Stomach (tissue), 9 donors: ENCODE measurements around the gene MTMR12. TPM values are rescaled to one million over a fixed set of nuclear protein-coding genes. Genes with fewer than 3 reads are reported as not detected.

Source experiments
- DNase-seq, 2 donors: peaks; one replicate each; pipeline versions ENCODE4 v3.0.0 to v3.0.0-alpha.2; 2013 to 2019
- H3K27ac ChIP-seq, 5 donors: fragments of 200-600 bp in 4 of 5; sonication (generic) in 4 of 5; one replicate each; pipeline ENCODE4 v1.5.1; 2013 to 2019; ENCODE audit warnings: mild to moderate bottlenecking in 1 of 5, moderate library complexity in 1 of 5
- H3K27me3 ChIP-seq, 3 donors: fragments of 200-600 bp; sonication (generic); one replicate each; pipeline ENCODE4 v1.5.1; 2017 to 2019; ENCODE audit warnings: mixed run types in 1 of 3
- H3K36me3 ChIP-seq, 4 donors: fragments of 200-600 bp; sonication (generic); 1 replicate in 3 of 4; 2 replicates in 1 of 4; pipeline ENCODE4 v1.5.1; 2016 to 2019
- H3K4me1 ChIP-seq, 4 donors: fragments of 200-600 bp; sonication (generic); one replicate each; pipeline ENCODE4 v1.5.1; 2016 to 2019
- H3K4me3 ChIP-seq, 4 donors: fragments of 200-600 bp; sonication (generic) in 3 of 4; one replicate each; pipeline ENCODE4 v1.5.1; 2016 to 2019; ENCODE audit warnings: mild to moderate bottlenecking in 1 of 4
- H3K9me3 ChIP-seq, 4 donors: fragments of 200-600 bp; sonication (generic); one replicate each; pipeline ENCODE4 v1.5.1; 2016 to 2019
- EP300 ChIP-seq: sonication (generic); formaldehyde crosslinking; IDR thresholded peaks from one replicate; pipeline ENCODE4 v1.6.1; 2017; ENCODE audit warnings: antibody characterized with exemption
- POLR2A ChIP-seq, 4 donors: fragments of 450-650 bp; IDR thresholded peaks; one replicate each; pipeline ENCODE4 v1.6.1; 2016; ENCODE audit warnings: antibody characterized with exemption in 4 of 4, control low read depth in 2 of 4, mild to moderate bottlenecking in 1 of 4, moderate library complexity in 1 of 4
- POLR2AphosphoS5 ChIP-seq, 3 donors: sonication (generic); formaldehyde crosslinking; IDR thresholded peaks; one replicate each; pipeline ENCODE4 v1.6.1; 2016; ENCODE audit warnings: antibody characterized with exemption in 3 of 3
- WGBS, 5 donors: extraction: QIAGEN DNeasy Blood & Tissue Kit in 3 of 5; methylation state at CpG; one replicate each; pipeline versions ENCODE4 v1.1.5 to v1.1.7; 2013 to 2018; 5-methylcytosine and 5-hydroxymethylcytosine counted together
- intact Hi-C: fragments of 100-400 bp; cut with DNase I; formaldehyde crosslinking; loops from one replicate; pipeline ENCODE4 v1.15.1; 2023; ENCODE audit warnings: low total_unique reads
- polyA plus RNA-seq, 3 donors: library from polyadenylated mRNA; stranded (reverse); fragments of 200-250 nt; gene quantifications; one replicate each; pipeline ENCODE4 v1.2.3, GENCODE V29; 2013
- total RNA-seq, 5 donors: library from RNA; depleted of rRNA; stranded (reverse); fragments of >200 nt; gene quantifications; one replicate each; pipeline versions ENCODE4 v1.1.0 to v1.2.3, GENCODE V29; 2014 to 2016
- TF ChIP-seq, protein P1 (sequence below), 7 experiments: fragments of 450-650 bp in 4 of 7; fragments of 200-600 bp in 3 of 7; sonication (generic) in 3 of 7; IDR thresholded peaks; one replicate each; pipeline ENCODE4 v1.5.1; 2016 to 2019; ENCODE audit warnings: antibody characterized with exemption in 7 of 7, control low read depth in 2 of 7, mild to moderate bottlenecking in 1 of 7
- donor health status: healthy with polysubstance abuse.
- donor health status: Bipolar disorder and iron deficiency.
- donor health status: healthy.

Gene MTMR12
- total and polyA plus RNA-seq, 8 donors: 7.2 to 51.9 (median 38.8) TPM

DNA sequence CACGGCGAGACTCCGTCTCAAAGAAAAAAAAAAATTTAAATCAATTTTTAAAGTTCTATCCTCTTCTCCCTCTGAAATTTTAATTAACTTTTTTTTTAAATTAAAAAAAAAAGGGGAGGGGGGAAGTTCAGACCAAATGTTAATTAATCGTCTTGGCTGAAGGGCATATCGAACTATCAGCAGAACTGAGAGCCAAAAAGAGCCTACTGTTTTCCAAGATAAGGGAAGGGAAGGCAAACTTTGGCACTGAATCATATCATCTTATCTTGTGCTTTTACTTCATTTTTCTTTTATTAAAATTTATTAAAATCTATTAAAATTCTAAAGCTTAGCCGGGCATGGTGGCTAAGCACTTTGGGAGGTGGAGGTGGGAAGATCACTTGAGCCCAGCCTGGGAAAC, 45.9 kb upstream of the MTMR12 start:
- peaks cover 5 to 96% (median 93%) of the 10 kb centered on the region in 4 donors for H3K36me3 ChIP-seq
- H3K4me3 ChIP-seq: no peak overlapping the region
- TF ChIP-seq EP300: no peak
- TF ChIP-seq POLR2A (IDR thresholded peaks at IDR 0.05): no peak
- no peak for TF ChIP-seq POLR2AphosphoS5 (IDR thresholded peaks at IDR 0.05)
- TF ChIP-seq, protein P1, sequence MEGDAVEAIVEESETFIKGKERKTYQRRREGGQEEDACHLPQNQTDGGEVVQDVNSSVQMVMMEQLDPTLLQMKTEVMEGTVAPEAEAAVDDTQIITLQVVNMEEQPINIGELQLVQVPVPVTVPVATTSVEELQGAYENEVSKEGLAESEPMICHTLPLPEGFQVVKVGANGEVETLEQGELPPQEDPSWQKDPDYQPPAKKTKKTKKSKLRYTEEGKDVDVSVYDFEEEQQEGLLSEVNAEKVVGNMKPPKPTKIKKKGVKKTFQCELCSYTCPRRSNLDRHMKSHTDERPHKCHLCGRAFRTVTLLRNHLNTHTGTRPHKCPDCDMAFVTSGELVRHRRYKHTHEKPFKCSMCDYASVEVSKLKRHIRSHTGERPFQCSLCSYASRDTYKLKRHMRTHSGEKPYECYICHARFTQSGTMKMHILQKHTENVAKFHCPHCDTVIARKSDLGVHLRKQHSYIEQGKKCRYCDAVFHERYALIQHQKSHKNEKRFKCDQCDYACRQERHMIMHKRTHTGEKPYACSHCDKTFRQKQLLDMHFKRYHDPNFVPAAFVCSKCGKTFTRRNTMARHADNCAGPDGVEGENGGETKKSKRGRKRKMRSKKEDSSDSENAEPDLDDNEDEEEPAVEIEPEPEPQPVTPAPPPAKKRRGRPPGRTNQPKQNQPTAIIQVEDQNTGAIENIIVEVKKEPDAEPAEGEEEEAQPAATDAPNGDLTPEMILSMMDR (IDR thresholded peaks at IDR 0.05): no peak
- intact Hi-C loops: no loop called here
- H3K4me1 ChIP-seq: no peaks in the 10 kb centered on the region
- no peaks in the 10 kb centered on the region for H3K9me3 ChIP-seq
- WGBS, 5 donors: 82 to 96% (median 85%) methylated on average over 6 of the region's 6 CpGs
- H3K27ac ChIP-seq: no peak overlapping the region
- no peak for DNase-seq
- H3K27me3 ChIP-seq: no peaks in the 10 kb centered on the region

DNA sequence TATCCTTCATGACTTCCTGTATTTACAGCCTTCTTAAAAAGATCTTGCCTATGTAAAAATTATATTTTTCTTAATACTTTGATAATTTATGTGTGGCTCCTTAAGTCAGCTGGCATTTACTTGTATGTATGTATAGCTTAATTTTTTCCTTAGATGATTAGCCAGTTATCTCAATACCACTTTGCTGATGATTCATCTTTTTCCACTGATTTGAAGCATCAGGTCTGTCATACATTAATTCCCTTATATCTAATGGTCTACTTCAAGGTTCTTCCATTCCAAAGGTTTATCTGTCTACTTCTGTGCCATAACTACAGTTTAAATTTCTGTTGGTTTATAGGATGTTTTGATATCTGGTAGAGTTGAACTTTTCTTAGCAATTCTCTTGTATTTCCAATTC, 44.9 kb upstream of the MTMR12 start:
- no peaks in the 10 kb centered on the region for H3K9me3 ChIP-seq
- no peaks in the 10 kb centered on the region for H3K27me3 ChIP-seq
- H3K4me1 ChIP-seq: no peaks in the 10 kb centered on the region
- no peak overlapping the region for H3K27ac ChIP-seq
- peaks cover 5 to 96% (median 87%) of the 10 kb centered on the region in 4 donors for H3K36me3 ChIP-seq
- H3K4me3 ChIP-seq: no peak overlapping the region
- TF ChIP-seq EP300 (no peak), POLR2A (IDR thresholded peaks at IDR 0.05) (no peak), POLR2AphosphoS5 (IDR thresholded peaks at IDR 0.05) (no peak)
- TF ChIP-seq, protein P1 (IDR thresholded peaks at IDR 0.05): no peak
- intact Hi-C loops: no loop called here
- no peak for DNase-seq

DNA sequence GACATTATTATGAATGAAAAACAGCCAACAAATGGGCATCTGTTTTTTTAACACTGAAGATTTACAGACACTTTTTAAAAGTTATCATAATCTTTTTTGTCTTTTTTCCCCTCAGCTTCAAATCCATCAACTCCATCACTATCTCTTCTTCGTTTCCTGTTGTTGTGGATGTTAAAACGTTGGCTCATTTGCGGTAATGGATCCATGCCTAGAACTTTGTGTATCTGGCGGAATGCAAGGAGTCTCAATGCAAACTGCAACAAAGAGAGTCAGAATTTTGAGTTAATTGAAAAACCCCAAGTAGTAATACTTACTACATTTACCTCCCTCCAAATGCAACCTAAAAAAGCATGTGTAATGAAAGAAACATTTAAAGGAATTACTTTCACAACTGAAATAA, 42.9 kb upstream of the MTMR12 start:
- TF ChIP-seq EP300 (no peak), POLR2AphosphoS5 (IDR thresholded peaks at IDR 0.05) (no peak), POLR2A (IDR thresholded peaks at IDR 0.05) (no peak)
- TF ChIP-seq, protein P1 (IDR thresholded peaks at IDR 0.05): no peak
- 69 to 75% (median 70%) methylated on average over 4 of the region's 4 CpGs for WGBS, 5 donors
- Histone ChIP-seq H3K9me3 (no peaks in the 10 kb centered on the region), H3K27ac (no peak overlapping the region), H3K4me1 (no peaks in the 10 kb centered on the region), H3K27me3 (no peaks in the 10 kb centered on the region), H3K4me3 (no peak overlapping the region), H3K36me3 (peaks cover 5 to 77% (median 68%) of the 10 kb centered on the region in 4 donors)
- no peak for DNase-seq
- intact Hi-C loops: no loop called here

DNA sequence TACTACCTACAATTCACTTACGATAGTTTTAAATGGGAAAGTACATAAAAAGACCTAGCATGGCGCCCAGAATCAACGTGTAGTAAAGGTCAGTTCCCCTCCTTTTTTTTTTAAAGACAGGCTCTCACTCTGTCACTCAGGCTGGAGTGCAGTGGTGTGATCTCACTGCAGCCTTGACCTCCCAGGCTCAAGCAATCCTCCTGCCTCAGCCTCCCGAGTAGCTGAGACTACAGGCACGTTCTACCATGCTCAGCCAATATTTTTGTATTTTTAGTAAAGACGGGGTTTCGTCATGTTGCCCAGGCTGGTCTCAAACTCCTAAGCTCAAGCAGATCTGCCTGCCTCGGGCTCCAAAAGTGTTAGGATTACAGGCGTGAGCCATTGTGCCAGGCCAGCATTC, 40.7 kb upstream of the MTMR12 start:
- intact Hi-C loops: no loop called here
- Histone ChIP-seq H3K27me3 (no peaks in the 10 kb centered on the region), H3K9me3 (no peaks in the 10 kb centered on the region), H3K27ac (no peak overlapping the region), H3K4me1 (no peaks in the 10 kb centered on the region), H3K36me3 (peaks cover 5 to 55% (median 47%) of the 10 kb centered on the region in 4 donors), H3K4me3 (no peak overlapping the region)
- DNase-seq: no peak
- TF ChIP-seq EP300: no peak
- TF ChIP-seq, protein P1 (IDR thresholded peaks at IDR 0.05): no peak
- no peak for TF ChIP-seq POLR2A (IDR thresholded peaks at IDR 0.05)
- no peak for TF ChIP-seq POLR2AphosphoS5 (IDR thresholded peaks at IDR 0.05)
- WGBS, 5 donors: 93 to 96% (median 95%) methylated on average over 9 of the region's 9 CpGs
